Stimulated activated CD8-positive, alpha-beta memory T cell treated with anti-CD3 and anti-CD28 coated beads, Interleukin-15, amount 100 ng/mL, for 4 hours (primary cell): ENCODE results near the gene GATD1.
A peak's percentile ranks its signal among the peaks of the same experiment; 100 is the strongest.

Experiments used
- DNase-seq, 2 donors: peaks; one replicate each; pipeline ENCODE4 v3.0.0-alpha.2; 2020; ENCODE audit warnings: low read depth in 2 of 2

GATD1 gene

DNA sequence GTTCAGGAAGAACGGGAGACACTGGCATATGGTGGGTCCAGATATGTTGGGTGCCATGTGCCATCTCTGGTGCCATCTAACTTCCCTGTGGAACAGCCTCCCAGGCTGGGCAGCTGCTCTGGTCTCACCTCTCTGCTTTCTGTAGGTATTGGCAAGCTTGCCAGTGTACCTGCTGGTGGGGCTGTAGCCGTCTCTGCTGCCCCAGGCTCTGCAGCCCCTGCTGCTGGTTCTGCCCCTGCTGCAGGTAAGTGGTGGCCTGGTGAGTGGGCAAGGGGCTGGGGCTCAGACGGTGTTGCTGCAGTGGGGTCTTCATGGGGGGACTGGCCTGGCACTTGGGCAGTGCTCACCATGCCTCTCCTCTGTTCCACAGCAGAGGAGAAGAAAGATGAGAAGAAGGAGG, 35.1 kb upstream of the GATD1 start:
- DNase-seq, result no peak

DNA sequence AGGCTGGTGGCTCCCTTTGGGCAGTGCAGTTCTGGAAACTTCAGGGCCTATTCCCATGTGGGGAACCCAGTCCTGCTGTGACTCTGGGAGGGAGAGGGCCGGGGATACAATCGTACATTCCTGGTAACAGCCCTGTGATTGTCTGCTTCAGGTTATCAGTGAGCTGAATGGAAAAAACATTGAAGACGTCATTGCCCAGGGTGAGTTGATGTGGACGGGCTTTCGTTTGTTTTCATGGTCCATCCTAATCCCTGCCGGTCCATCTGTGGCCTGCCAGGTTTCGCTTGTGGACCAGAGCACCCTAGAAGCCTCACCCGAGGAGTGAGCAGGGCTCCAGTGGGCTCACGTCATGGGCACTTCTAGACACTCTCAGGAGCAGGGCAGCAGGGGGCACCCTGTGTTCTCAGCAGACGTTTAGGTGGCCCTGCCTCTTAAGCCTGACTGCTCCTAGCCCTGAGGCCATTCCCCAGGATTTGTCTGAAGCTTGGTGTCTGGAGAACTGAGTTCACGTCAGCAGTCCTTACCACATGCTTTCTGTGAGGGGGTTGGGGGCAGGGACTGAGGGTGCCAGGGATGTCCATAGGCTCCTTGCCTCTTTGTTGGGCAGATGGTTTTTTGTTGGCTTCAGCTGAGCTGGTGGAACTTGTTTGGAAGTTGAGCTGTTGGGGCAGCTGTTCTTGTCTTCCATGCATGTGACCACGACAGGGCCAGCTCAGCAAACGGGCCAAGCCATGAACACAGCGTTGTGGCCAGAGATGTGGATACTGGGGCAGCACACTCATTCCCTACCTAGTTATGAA, 34.4 kb upstream of the GATD1 start:
- DNase-seq, result no peak

DNA sequence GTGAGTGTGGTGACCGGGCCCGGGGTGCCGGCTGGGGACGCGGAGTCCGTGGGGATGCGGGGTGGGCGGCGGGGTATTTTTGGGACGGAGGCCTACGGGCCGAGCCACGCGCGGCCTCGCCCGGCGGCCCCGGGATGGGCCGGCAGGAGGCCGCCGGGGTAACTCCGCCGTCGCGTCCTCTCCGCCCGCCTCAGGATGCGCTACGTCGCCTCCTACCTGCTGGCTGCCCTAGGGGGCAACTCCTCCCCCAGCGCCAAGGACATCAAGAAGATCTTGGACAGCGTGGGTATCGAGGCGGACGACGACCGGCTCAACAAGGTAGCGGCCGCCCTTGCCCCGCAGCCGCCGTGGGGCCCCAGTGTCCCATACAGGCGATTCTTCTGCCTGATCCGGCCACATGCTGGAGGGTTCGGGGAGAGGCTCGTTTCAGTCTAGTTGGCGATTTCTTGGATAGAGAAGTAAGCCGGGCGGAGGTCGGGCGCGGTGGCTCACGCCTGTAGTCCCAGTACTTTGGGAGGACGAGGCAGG, 32.8 kb upstream of the GATD1 start:
- DNase-seq, result no peak

- DNase-seq, result peak; percentile 97 to 98
Observed at GRCh38 chr11:809287-810039, 32.2 kb upstream of the GATD1 start, which contains the start of gene RPLP2. TSS of gene RPLP2 (plus strand) at chr11:809967. CDS start at chr11:810235, 268 bp downstream.

GRCh38 chr11:808427-809286, 31.4 kb upstream of the GATD1 start:
- no peak for DNase-seq

DNA sequence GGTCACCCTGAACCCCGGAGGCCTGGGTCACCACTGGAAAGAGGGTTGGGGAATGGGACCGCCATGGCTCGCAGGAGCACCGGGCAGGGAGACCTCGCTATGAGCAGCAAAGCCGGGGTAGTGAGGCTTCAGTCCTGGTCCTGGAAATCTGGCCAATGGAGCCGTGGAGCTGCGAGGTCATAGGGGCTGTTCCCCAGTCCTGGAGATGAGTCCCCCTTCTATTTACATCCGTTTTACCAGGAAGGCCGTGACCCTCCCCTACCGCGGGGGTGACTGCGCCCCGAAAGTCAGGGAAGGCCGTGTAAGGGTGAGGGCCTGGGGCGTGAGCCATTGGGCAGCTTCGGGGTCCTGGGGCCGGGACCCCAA, 27.3 kb upstream of the GATD1 start:
- no peak for DNase-seq

GRCh38 chr11:803770-804598, 26.7 kb upstream of the GATD1 start:
- DNase-seq, result no peak

- DNase-seq, result no peak
Observed at GRCh38 chr11:803467-803742, 26.1 kb upstream of the GATD1 start.

DNA sequence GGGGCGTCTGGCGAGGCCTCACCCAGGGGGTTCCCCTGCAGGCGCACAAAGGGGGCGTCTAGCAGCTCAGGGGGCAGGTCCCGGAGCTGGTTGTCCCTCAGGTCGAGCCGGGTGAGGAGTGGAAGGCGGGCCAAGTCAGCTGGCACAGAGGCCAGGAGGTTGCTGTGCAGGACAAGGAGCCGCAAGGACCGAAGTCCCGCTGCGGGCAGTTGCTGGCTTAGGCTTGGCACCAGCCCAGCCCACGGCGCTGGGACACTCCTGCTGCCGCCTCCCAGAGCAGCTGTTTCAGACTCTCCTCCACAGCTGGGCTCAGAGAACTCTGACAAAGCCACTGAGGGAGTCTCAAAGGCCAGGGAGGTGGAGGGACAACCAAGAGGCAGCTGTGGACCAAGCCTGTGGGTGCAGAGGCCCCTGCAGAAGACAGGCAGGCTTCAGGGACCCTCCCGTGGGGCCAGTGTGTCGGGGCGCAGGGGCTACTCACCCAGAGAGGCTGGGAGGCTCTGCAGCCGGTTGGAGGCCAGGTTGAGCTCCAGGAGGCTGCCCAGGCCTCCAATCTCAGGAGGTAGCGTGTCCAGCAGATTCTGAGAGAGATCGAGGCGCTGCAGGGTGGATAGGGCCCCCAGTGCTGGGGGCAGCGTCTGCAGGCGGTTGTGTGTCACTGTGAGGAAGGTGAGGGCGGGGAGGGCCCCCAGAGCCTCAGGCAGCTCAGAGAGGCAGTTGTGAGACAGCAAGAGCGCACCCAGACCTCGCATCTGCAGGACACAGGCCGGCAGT, 25.6 kb upstream of the GATD1 start:
- no peak for DNase-seq

GRCh38 chr11:802018-802617, 24.8 kb upstream of the GATD1 start:
- no peak for DNase-seq

- DNase-seq, result no peak
Observed at GRCh38 chr11:801097-801780, 24.0 kb upstream of the GATD1 start.

GRCh38 chr11:800473-800872, 23.2 kb upstream of the GATD1 start:
- DNase-seq, result no peak

DNA sequence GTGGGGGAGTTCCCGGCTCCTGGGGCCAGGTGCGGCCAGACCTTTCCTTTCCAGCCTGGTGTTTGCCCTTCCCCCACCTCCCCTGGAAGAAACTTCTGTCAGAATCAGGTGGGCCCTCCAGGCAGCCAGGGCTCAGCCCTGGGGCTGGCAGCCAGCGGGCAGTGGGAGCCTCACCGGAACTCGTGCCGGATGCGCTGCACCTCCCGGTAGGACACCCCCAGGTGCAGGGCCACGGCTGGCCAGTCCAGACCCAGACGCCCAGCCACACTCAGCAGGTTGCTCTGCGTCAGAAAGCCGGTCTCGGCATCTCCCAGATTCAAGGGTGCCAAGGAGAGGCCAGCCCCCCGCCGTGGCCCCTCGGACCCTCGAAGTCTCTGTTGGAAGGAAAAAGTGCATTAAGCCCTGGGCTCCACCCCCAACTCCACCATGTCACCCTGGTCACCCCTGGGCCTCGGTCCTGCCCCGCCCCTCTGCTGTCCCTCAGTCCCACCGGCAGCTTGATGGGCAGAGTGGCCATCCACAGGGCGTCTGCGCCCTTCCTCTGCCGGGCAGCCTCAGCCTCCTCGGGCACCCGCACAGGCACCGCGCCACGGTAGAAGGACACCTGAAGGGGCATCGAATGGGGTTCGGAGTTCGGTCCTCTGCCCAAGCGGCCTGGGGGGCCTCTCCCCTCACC, 22.5 kb upstream of the GATD1 start:
- DNase-seq, result no peak

DNA sequence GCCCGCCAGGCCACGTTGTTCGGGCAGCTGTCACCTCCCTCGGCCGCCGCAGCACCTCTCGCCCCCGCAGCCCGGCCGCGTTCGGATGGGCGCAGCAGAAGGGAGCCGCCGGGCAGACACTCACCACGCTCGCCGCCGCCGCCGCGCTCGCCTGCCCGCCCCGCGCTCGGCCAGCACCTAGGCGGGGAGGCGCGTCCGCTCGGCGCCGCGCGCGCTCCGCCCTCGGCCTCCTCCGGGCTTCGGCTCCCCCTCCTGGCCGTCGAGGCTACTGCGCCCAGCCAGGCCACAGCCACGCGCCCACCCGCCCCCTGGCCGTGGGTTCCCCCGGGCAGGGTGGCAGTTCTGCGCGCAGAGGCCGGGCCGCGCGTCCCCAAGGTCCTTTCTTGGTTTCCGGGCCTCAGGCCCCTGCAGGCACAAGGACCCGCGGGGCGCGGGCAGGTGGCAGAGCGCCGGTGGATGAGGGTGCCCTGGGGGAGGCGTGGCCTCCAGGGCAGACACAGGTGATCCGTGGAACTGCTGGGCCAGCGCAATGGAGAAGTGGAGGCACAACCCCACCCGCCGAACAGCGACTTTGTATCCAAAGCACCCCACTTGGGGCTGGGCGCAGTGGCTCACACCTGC, 20.9 kb upstream of the GATD1 start, which contains the start of gene SLC25A22:
Gene SLC25A22 (minus strand): TSS at position 189 of the 621 bp plus-strand sequence. CDS start 3,275 bp downstream, outside the sequence.
- DNase-seq, result peak; percentile 61 to 75

DNA sequence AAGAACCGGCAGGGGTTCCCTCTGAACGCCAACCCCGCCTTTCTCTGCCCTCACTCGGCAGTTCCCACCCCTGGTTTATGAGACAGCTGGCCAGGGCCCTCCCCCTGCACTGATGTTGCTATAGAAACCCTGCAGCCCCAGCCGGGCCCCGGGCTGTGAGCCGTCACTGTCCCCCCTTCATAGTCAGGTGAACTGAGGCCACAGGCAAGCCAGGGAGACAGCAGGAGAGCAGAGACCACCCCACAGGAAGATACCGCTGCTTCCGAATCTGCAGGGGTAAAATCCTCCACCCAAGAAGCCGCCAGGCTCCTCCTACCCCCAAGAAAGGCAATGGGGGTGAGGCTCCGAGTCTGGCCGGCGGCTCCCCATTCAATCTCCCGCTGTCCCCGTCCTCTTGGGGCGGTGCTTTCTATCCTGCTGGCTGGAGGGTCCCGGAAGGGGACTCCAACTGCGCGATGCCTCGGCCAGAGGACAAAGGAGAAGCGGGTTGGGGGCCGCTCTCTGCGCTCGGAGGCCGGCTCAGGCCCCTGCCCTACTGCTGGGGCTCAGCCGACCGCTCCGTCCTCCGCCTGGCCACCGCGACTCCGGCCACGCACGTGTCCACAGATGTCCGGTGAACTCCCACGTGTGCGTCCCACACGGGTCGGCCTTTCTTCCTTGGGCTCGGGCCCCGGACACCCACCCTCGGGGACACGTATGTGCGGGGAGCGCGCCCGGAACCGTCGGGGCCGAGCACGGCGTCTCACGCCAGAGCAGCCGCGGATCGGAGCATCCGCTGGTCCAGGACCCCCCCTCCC, 20.2 kb upstream of the GATD1 start:
- DNase-seq, result peak; percentile 57 to 62

GRCh38 chr11:796565-797295, 19.4 kb upstream of the GATD1 start:
- no peak for DNase-seq
